Endothelial cell of umbilical vein (primary cell): ENCODE data around the gene C12orf43.

Experiments
- EZH2 ChIP-seq: IDR thresholded peaks from 2 replicates; pipeline ENCODE4 v1.6.1; 2012; ENCODE audit warnings: borderline replicate concordance, low read depth, mild to moderate bottlenecking, moderate library complexity, low read length, inconsistent platforms; ENCODE audit not compliant: severe bottlenecking
- POLR2A ChIP-seq: IDR thresholded peaks from 2 replicates; pipeline ENCODE4 v1.6.1; 2012; ENCODE audit warnings: low read depth, mild to moderate bottlenecking, control low read depth, low read length
- POLR2AphosphoS5 ChIP-seq: IDR thresholded peaks from 2 replicates; pipeline ENCODE4 v1.6.1; 2012; ENCODE audit warnings: low read depth, mild to moderate bottlenecking, control low read depth, low read length, moderate library complexity; ENCODE audit not compliant: insufficient read depth
- TF ChIP-seq, protein P1 (sequence below), 2 donors: IDR thresholded peaks; 1 replicate in 1 of 2; 2 replicates in 1 of 2; pipeline ENCODE4 v1.5.1; 2011; ENCODE audit warnings: low read length in 2 of 2, mild to moderate bottlenecking in 2 of 2, moderate library complexity in 2 of 2, control low read depth in 1 of 2, inconsistent platforms in 1 of 2, low read depth in 1 of 2; ENCODE audit not compliant: insufficient read depth in 1 of 2; ENCODE audit errors: extremely low read depth in 1 of 2

DNA sequence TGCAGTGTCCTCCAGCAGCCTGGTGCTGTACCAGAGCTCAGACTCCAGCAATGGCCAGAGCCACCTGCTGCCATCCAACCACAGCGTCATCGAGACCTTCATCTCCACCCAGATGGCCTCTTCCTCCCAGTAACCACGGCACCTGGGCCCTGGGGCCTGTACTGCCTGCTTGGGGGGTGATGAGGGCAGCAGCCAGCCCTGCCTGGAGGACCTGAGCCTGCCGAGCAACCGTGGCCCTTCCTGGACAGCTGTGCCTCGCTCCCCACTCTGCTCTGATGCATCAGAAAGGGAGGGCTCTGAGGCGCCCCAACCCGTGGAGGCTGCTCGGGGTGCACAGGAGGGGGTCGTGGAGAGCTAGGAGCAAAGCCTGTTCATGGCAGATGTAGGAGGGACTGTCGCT lies 15.2 kb downstream of the C12orf43 start:
- TF ChIP-seq POLR2A (no peak), EZH2 (no peak), POLR2AphosphoS5 (no peak)
- TF ChIP-seq, protein P1, sequence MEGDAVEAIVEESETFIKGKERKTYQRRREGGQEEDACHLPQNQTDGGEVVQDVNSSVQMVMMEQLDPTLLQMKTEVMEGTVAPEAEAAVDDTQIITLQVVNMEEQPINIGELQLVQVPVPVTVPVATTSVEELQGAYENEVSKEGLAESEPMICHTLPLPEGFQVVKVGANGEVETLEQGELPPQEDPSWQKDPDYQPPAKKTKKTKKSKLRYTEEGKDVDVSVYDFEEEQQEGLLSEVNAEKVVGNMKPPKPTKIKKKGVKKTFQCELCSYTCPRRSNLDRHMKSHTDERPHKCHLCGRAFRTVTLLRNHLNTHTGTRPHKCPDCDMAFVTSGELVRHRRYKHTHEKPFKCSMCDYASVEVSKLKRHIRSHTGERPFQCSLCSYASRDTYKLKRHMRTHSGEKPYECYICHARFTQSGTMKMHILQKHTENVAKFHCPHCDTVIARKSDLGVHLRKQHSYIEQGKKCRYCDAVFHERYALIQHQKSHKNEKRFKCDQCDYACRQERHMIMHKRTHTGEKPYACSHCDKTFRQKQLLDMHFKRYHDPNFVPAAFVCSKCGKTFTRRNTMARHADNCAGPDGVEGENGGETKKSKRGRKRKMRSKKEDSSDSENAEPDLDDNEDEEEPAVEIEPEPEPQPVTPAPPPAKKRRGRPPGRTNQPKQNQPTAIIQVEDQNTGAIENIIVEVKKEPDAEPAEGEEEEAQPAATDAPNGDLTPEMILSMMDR (IDR thresholded peaks at IDR 0.05; ENCODE audit: extremely low read depth in 1 of 2, insufficient read depth in 1 of 2, low read depth in 1 of 2, low read length in 2 of 2) = no peak
